Astrocyte (in vitro differentiated cells and primary cell): ENCODE measurements around the gene HAVCR2.

Experiments
- CTCF ChIP-seq: IDR thresholded peaks from 2 replicates; pipeline ENCODE4 v1.5.1; 2011; ENCODE audit warnings: low read depth, mild to moderate bottlenecking, inconsistent platforms, low read length, moderate library complexity; ENCODE audit not compliant: insufficient read depth
- EZH2 ChIP-seq: IDR thresholded peaks from 2 replicates; pipeline ENCODE4 v1.6.1; 2012; ENCODE audit warnings: mild to moderate bottlenecking, low read length, inconsistent platforms; ENCODE audit not compliant: insufficient read depth

GRCh38 chr5:157068785-157069184, 40.1 kb downstream of the HAVCR2 start:
- TF ChIP-seq CTCF (no peak), EZH2 (no peak)
